Astrocyte of the spinal cord (primary cell): ENCODE data around the gene LGALS4.
"Not testable (repeated sequence)": the region's sequence is repeated elsewhere in the genome, so short reads cannot be mapped to it uniquely, and the experiment has no call there.

Source experiments
- DNase-seq: peaks from one replicate; pipeline ENCODE4 v3.0.0; 2011; ENCODE audit warnings: low read depth, low spot score
- H3K4me3 ChIP-seq: 2 replicates; pipeline ENCODE4 v1.5.1; 2011; ENCODE audit warnings: low read depth, mild to moderate bottlenecking, low read length, moderate library complexity
- in situ Hi-C: cut with HindIII; loops from 2 replicates; pipeline ENCODE4 v1.10.0; 2017; ENCODE audit warnings: low sequenced_read_pairs
- TF ChIP-seq, protein P1 (sequence below): IDR thresholded peaks from 2 replicates; pipeline ENCODE4 v1.5.1; 2012; ENCODE audit warnings: low read depth, mild to moderate bottlenecking, low read length, inconsistent platforms

Gene LGALS4

DNA sequence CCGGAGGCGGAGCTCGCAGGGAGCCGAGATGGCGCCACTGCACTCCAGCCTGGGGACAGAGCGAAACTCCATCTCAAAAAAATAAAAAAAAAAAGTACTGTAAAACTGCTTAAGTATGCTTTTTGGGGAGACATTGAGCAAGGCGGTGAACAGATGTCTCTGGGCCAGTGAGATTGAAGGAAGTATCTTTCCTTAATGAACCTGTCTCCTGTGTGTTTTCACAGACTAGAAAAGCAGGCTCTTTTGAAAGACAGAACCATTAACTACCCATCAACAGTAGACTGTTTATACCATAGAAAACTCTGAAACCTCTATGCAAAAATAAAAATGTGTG lies 20.3 kb upstream of the LGALS4 start:
- in situ Hi-C loops: no loop called here
- no peak overlapping the region for H3K4me3 ChIP-seq
- TF ChIP-seq, protein P1, sequence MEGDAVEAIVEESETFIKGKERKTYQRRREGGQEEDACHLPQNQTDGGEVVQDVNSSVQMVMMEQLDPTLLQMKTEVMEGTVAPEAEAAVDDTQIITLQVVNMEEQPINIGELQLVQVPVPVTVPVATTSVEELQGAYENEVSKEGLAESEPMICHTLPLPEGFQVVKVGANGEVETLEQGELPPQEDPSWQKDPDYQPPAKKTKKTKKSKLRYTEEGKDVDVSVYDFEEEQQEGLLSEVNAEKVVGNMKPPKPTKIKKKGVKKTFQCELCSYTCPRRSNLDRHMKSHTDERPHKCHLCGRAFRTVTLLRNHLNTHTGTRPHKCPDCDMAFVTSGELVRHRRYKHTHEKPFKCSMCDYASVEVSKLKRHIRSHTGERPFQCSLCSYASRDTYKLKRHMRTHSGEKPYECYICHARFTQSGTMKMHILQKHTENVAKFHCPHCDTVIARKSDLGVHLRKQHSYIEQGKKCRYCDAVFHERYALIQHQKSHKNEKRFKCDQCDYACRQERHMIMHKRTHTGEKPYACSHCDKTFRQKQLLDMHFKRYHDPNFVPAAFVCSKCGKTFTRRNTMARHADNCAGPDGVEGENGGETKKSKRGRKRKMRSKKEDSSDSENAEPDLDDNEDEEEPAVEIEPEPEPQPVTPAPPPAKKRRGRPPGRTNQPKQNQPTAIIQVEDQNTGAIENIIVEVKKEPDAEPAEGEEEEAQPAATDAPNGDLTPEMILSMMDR: no peak
- DNase-seq: no peak

DNA sequence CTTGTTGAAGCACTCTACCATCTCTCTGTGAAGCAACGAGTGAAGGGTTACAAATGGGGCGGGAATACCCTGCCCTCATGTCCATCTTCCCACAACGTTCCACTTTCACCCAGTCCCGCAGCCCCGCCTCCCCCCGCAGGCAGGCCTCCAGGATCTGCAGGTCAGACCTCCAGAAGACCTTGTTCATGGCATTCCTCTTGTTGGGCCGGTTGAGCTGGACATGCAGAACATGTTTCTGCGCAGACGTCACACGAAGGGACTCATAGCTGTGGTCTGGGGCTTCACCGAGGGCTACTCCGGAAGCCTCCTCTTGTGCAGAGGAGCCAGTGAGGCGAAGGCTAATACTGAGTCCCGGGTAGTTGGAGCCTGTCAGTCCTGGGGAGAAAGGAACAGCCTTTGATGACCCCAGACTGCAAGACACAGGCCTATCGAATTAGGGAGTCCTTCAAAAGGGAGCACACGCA lies 18.4 kb upstream of the LGALS4 start:
- TF ChIP-seq, protein P1: no peak
- peak overlapping the region; percentile 56 for H3K4me3 ChIP-seq
- DNase-seq: peak; percentile 91
- in situ Hi-C loops: no loop called here

DNA sequence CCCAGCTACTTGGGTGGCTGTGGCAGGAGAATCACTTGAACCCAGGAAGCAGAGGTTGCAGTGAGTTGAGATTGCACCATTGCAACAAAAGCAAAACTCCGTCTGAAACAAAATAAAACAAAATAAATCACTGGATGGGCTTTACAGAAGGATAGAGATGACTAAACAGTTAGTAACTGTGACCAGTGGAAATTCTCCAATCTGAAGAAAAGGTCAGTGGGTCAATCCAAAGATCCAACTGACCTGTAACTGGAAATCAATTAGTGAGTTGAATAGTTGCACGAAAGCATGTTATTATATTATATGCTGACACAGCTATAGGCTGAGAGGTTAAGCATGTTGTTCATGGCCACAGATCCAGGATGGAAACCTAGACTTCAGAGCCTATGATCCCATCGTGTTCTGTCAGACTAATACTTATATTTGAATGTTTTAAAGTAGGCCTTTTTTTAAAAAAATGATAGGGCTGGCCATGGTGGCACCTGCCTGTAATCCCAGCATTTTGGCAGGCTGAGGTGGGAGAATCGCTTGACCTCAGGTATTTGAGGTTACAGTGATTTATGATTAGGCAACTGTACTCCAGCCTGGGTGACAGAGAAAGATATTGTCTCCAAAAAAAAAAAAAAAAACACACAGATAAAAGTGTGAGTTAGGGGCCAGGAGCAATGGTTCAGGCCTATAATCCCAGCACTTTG lies 17.4 kb upstream of the LGALS4 start:
- in situ Hi-C loops: no loop called here
- no peak overlapping the region for H3K4me3 ChIP-seq
- TF ChIP-seq, protein P1: no peak
- DNase-seq: peak; percentile 23

DNA sequence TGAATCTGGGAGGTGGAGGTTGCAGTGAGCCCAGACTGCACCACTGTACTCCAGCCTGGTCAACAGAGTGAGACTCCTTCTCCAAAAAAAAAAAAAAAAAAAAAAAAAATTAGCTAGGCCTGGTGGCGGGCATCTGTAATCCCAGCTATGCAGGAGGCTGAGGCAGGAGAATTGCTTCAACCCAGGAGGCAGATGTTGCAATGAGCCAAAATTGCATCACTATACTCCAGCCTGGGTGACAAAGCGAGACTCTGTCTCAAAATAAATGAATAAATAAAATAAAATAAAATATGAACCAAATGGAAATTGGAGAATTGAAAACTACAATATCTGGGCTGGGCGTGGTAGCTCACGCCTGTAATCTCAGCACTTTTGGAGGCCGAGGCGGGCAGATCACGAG lies 16.5 kb upstream of the LGALS4 start:
- in situ Hi-C loops, DNase-seq, H3K4me3 ChIP-seq: not testable (repeated sequence)

DNA sequence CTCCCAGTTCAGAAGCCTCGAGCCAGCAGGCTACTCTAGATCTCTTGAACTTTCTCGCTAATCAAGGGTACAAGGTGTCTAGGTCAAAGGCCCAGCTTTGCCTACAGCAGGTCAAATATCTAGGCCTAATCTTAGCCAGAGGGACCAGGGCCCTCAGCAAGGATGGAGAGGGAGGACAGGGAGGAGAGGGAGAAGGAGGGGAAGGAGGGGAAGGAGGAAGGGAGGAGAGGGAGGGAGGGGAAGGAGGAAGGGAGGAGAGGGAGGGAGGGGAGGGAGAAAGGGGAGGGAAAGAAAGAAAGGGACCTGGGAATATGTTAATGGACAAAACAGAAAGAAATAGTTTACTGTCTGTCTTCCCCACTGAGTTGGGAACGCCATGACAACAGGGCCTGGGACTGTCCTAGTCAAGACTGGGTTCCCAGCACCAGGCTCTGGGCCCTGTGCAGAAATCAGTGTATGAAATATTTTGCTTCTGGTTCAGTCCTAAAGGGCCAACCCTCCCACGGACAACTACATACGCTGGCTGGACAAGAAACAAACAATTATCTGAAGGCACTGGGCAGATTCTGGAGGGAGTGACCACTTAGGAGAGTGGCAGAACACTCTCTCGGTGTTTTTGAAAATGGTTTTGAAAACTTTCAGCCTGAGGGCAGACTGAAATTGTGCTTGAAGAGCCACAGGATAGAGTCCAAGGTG lies 14.3 kb upstream of the LGALS4 start:
- in situ Hi-C loops: no loop called here
- DNase-seq: no peak

DNA sequence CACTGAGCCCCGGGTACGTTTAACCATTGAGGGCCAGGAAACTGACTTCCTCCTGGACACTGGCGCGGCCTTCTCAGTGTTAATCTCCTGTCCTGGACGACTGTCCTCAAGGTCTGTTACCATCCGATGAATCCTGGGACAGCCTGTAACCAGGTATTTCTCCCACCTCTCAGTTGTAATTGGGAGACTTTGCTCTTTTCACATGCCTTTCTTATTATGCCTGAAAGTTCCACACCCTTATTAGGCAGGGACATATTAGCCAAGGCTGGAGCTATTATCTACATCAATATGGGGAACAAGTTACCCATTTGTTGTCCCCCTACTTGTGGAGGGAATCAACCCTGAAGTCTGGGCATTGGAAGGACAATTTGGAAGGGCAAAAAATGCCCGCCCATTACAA lies 13.2 kb upstream of the LGALS4 start:
- in situ Hi-C loops, DNase-seq, H3K4me3 ChIP-seq: not testable (repeated sequence)

More for the DNA sequence above, 14.3 kb upstream of the LGALS4 start:
- H3K4me3 ChIP-seq: no peak overlapping the region
- TF ChIP-seq, protein P1: no peak

DNA sequence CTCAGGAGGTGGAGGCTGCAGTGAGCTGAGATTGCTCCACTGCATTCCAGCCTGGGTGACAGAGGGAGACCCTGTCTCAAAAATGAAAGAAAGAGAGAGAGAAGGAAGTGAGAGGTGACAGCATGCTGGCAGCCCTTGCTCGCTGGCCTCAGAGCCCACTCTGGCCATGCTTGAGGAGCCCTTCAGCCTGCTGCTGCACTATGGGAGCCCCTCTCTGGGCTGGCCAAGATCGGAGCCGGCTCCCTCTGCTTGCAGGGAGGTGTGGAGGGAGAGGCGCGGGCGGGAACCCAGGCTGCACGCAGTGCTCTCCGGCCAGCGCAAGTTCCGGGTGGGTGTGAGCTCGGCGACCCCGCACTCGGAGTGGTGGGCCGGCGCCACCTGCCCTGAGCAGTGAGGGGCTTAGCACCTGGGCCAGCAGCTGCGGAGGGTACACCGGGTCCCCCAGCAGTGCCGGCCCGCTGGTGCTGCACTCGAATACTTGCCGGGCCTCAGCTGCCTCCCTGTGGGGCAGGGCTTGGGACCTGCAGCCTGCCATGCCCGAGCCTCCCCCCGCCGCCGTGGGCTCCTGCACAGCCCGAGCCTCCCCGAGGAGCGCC lies 8.6 kb upstream of the LGALS4 start:
- H3K4me3 ChIP-seq, DNase-seq, in situ Hi-C loops: not testable (repeated sequence)

DNA sequence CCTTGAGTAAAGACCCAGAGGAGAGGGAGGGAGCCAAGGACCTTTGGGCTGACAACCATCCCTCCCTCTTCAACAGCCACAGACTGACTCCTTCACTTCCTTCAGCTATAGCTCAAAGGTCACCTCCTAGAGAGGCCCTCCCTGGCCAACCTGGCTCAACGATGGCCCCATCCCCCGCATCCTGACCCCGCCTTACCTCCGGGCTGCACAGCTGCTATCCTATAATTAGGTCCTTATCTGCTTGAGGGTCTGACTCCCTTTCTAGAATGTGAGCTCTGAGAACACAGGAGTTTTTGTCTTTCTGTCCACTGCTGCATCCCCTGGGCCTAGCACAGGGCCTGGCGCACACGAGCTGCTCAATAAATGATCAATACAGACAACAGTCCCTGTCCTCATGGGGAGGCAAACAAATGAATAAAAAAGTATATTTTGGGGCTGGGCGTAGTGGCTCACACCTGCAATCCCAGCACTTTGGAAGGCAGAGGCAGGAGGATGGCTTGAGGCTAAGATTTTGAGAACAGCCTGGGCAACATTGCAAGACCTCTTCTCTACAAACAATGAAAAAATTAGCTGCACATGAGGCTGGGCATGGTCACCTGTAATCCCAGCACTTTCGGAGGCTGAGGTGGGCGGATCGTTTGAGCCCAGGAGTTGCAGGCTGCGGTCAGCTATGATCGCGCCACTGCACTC lies 6.6 kb upstream of the LGALS4 start:
- TF ChIP-seq, protein P1: no peak
- H3K4me3 ChIP-seq: no peak overlapping the region
- in situ Hi-C loops: no loop called here
- DNase-seq: no peak
